H4 (cell line): ENCODE results near the gene SLC7A1. TPM values are rescaled to one million over a fixed set of nuclear protein-coding genes. Genes with fewer than 3 reads are reported as not detected.

Source experiments
- DNase-seq: peaks from one replicate; pipeline ENCODE4 v3.0.0-alpha.2; 2015; ENCODE audit warnings: low spot score
- total RNA-seq: library from RNA; depleted of rRNA; stranded (reverse); fragments of >200 nt; shearing (Covaris generic); gene quantifications from 2 replicates; pipeline ENCODE4 v1.2.3, GENCODE V29; 2014

The SLC7A1 gene
- total RNA-seq, 1 experiment from 2014 or later: 13.4 TPM

GRCh38 chr13:29489650-29490560, 105.6 kb downstream of the SLC7A1 start:
- no peak for DNase-seq

GRCh38 chr13:29487466-29488454, 107.7 kb downstream of the SLC7A1 start:
- no peak for DNase-seq

- DNase-seq: no peak
Measured at GRCh38 chr13:29486551-29486950, 108.9 kb downstream of the SLC7A1 start.

GRCh38 chr13:29484796-29485195, 110.7 kb downstream of the SLC7A1 start:
- no peak for DNase-seq

- DNase-seq: no peak
Measured at GRCh38 chr13:29484236-29484635, 111.3 kb downstream of the SLC7A1 start.

GRCh38 chr13:29483623-29484022, 111.9 kb downstream of the SLC7A1 start:
- no peak for DNase-seq

GRCh38 chr13:29483211-29483610, 112.3 kb downstream of the SLC7A1 start:
- no peak for DNase-seq

GRCh38 chr13:29482504-29482903, 113.0 kb downstream of the SLC7A1 start:
- no peak for DNase-seq

- DNase-seq: no peak
Measured at GRCh38 chr13:29481603-29482002, 113.9 kb downstream of the SLC7A1 start.

GRCh38 chr13:29480893-29481525, 114.5 kb downstream of the SLC7A1 start:
- DNase-seq: no peak

GRCh38 chr13:29479716-29480492, 115.6 kb downstream of the SLC7A1 start:
- DNase-seq: no peak

- no peak for DNase-seq
Measured at GRCh38 chr13:29476046-29476445, 119.4 kb downstream of the SLC7A1 start.

GRCh38 chr13:29474991-29475390, 120.5 kb downstream of the SLC7A1 start:
- peak; percentile 56 for DNase-seq

GRCh38 chr13:29473166-29473565, 122.3 kb downstream of the SLC7A1 start:
- no peak for DNase-seq

GRCh38 chr13:29472332-29472961, 123.0 kb downstream of the SLC7A1 start:
- DNase-seq: peak; percentile 29

GRCh38 chr13:29471551-29471950, 123.9 kb downstream of the SLC7A1 start:
- DNase-seq: no peak

GRCh38 chr13:29465741-29466293, 129.7 kb downstream of the SLC7A1 start:
- peak; percentile 3 for DNase-seq

GRCh38 chr13:29464105-29464679, 131.3 kb downstream of the SLC7A1 start:
- no peak for DNase-seq

GRCh38 chr13:29459813-29460355, 135.6 kb downstream of the SLC7A1 start:
- no peak for DNase-seq
